Omental fat pad (tissue), 4 donors: ENCODE measurements around the gene GRK1. TPM values are rescaled to one million over a fixed set of nuclear protein-coding genes. Genes with fewer than 3 reads are reported as not detected.
"Not testable (repeated sequence)": the region's sequence is repeated elsewhere in the genome, so short reads cannot be mapped to it uniquely, and the experiment has no call there.

Source experiments
- ATAC-seq: fragments of 150-250 bp; one replicate; pipeline ENCODE4 v1.9.1; 2016; ENCODE audit warnings: mild to moderate bottlenecking, moderate library complexity; ENCODE audit not compliant: low FRiP score
- DNase-seq: peaks from one replicate; pipeline ENCODE4 v3.0.0-alpha.2; 2019; ENCODE audit warnings: low spot score
- CTCF ChIP-seq, 3 donors: fragments of 450-650 bp; IDR thresholded peaks; one replicate each; pipeline ENCODE4 v1.5.1; 2016 to 2017; ENCODE audit warnings: antibody characterized with exemption in 3 of 3, mild to moderate bottlenecking in 3 of 3, moderate library complexity in 2 of 3
- total RNA-seq, 4 donors: library from RNA; depleted of rRNA; stranded (reverse); fragments of >200 nt; gene quantifications; one replicate each; pipeline ENCODE4 v1.1.0, GENCODE V29; 2016

GRK1 gene
- total RNA-seq, 4 donors from 2014 or later: not detected

- ATAC-seq (no peak), DNase-seq (no peak)
- no peak for TF ChIP-seq CTCF (IDR thresholded peaks at IDR 0.05)
These were observed 5.1 kb downstream of the GRK1 start for GRCh38 chr13:113672002-113672651.

GRCh38 chr13:113722921-113723320 lies 55.9 kb downstream of the GRK1 start:
- TF ChIP-seq CTCF (IDR thresholded peaks at IDR 0.05): no peak
- DNase-seq (no peak), ATAC-seq (no peak)

GRCh38 chr13:113723410-113724015 lies 56.5 kb downstream of the GRK1 start:
- ATAC-seq (no peak), DNase-seq (no peak)
- no peak for TF ChIP-seq CTCF (IDR thresholded peaks at IDR 0.05)

GRCh38 chr13:113724016-113724758 lies 57.2 kb downstream of the GRK1 start:
- no peak for TF ChIP-seq CTCF (IDR thresholded peaks at IDR 0.05)
- no peak for DNase-seq
- ATAC-seq: no peak

- ATAC-seq: peak; percentile 95
- peak in 1 of 3 donors; percentile 38 for TF ChIP-seq CTCF (IDR thresholded peaks at IDR 0.05)
- DNase-seq: peak; percentile 46
These were observed 57.8 kb downstream of the GRK1 start for GRCh38 chr13:113724780-113725315.

GRCh38 chr13:113725329-113726105 lies 58.5 kb downstream of the GRK1 start:
- DNase-seq: not testable (repeated sequence)

GRCh38 chr13:113726106-113726821 lies 59.2 kb downstream of the GRK1 start:
- ATAC-seq, DNase-seq: not testable (repeated sequence)

More at GRCh38 chr13:113725329-113726105, 58.5 kb downstream of the GRK1 start:
- not testable (repeated sequence) for ATAC-seq
